Inflammatory macrophage treated with lipopolysaccharide for 4 hours (primary cell): ENCODE data around the gene RIN3.
A peak's percentile ranks its signal among the peaks of the same experiment; 100 is the strongest.

ENCODE experiments used
- DNase-seq: peaks from one replicate; pipeline ENCODE4 v3.0.0-alpha.2; 2020

The RIN3 gene

GRCh38 chr14:92579244-92579936 is 65.8 kb downstream of the RIN3 start:
- DNase-seq: no peak

GRCh38 chr14:92581206-92581605 is 67.6 kb downstream of the RIN3 start:
- no peak for DNase-seq

- DNase-seq: no peak
Observed at GRCh38 chr14:92581966-92582566, 68.5 kb downstream of the RIN3 start.

- DNase-seq: peak; percentile 72
Observed at GRCh38 chr14:92582706-92583452, 69.3 kb downstream of the RIN3 start.

GRCh38 chr14:92584220-92584619 is 70.6 kb downstream of the RIN3 start:
- DNase-seq: no peak

- peak; percentile 67 for DNase-seq
Observed at GRCh38 chr14:92584816-92585215, 71.2 kb downstream of the RIN3 start.

GRCh38 chr14:92585981-92586937 is 72.7 kb downstream of the RIN3 start:
- peak; percentile 92 for DNase-seq

- peak; percentile 44 for DNase-seq
Observed at GRCh38 chr14:92586963-92587699, 73.5 kb downstream of the RIN3 start.

GRCh38 chr14:92587700-92588085 is 74.1 kb downstream of the RIN3 start:
- peak; percentile 42 for DNase-seq

- peak; percentile 36 for DNase-seq
Observed at GRCh38 chr14:92589213-92589852, 75.8 kb downstream of the RIN3 start.

GRCh38 chr14:92590176-92590575 is 76.6 kb downstream of the RIN3 start:
- DNase-seq: no peak

GRCh38 chr14:92590941-92591340 is 77.4 kb downstream of the RIN3 start:
- DNase-seq: no peak

GRCh38 chr14:92591346-92591745 is 77.8 kb downstream of the RIN3 start:
- no peak for DNase-seq

GRCh38 chr14:92595267-92595666 is 81.7 kb downstream of the RIN3 start:
- DNase-seq: no peak

GRCh38 chr14:92596331-92596907 is 82.8 kb downstream of the RIN3 start:
- DNase-seq: no peak

GRCh38 chr14:92597906-92598905 is 84.6 kb downstream of the RIN3 start:
- DNase-seq: peak; percentile 36

GRCh38 chr14:92599811-92600210 is 86.2 kb downstream of the RIN3 start:
- DNase-seq: peak; percentile 27

GRCh38 chr14:92600318-92601053 is 86.9 kb downstream of the RIN3 start:
- DNase-seq: peak; percentile 80

- DNase-seq: no peak
Observed at GRCh38 chr14:92601131-92601710, 87.6 kb downstream of the RIN3 start.
